ENCODE results near the gene RNF135. TPM values are rescaled to one million over a fixed set of nuclear protein-coding genes. Genes with fewer than 3 reads are reported as not detected.

RNF135 gene
- total and polyA plus RNA-seq, 2 of the 4 experiments (the other 2 are of a cell fraction), result 5.9 to 9.0 TPM

- H4K5ac ChIP-seq (ENCODE audit: low read depth, low read length), result no peak overlapping the region
- H3K36me3 ChIP-seq (ENCODE audit: control insufficient read depth, insufficient read depth, low read length), result peaks cover 3% of the 10 kb centered on the region; the same call in 1 of the 2 replicates
- 50% methylated on average over 1 of the region's 8 CpGs; no CpG with 5 or more reads in 1 of the 2 experiments for WGBS, 2 experiments (ENCODE audit: extremely low coverage in 2 of 2, insufficient read length in 1 of 2)
- no peaks in the 10 kb centered on the region for H3K9me3 ChIP-seq (ENCODE audit: control insufficient read depth, insufficient read depth, low read length)
- H2AK9ac ChIP-seq (replicated peaks; ENCODE audit: low read depth, low read length, poor library complexity), result no peak overlapping the region
- H3K56ac ChIP-seq (ENCODE audit: extremely low read depth, insufficient read depth, low read length), result no peak overlapping the region
- no peak overlapping the region for H3K23ac ChIP-seq (ENCODE audit: low read depth, low read length)
- in situ Hi-C loops (cut with MboI; ENCODE audit: low sequenced_read_pairs) (no loop called here), dilution Hi-C loops (cut with HindIII; ENCODE audit: low sequenced_read_pairs, unreplicated experiment) (no loop called here), intact Hi-C loops (cut with micrococcal nuclease) (no loop called here)
- H3K27ac ChIP-seq (ENCODE audit: insufficient read depth, low read length), result no peak overlapping the region
- no peak overlapping the region for H2AFZ ChIP-seq (replicated peaks; ENCODE audit: low read length, poor library complexity)
- H3K79me1 ChIP-seq (ENCODE audit: low read depth in 1 of 2, low read length in 2 of 2), result no peaks in the 10 kb centered on the region
- no peak for ATAC-seq (ENCODE audit: low read depth)
- H4K20me1 ChIP-seq (ENCODE audit: insufficient read depth, low read length), result no peaks in the 10 kb centered on the region
- no peak for TF ChIP-seq RCOR1 (IDR thresholded peaks at IDR 0.05; ENCODE audit: insufficient replicate concordance, low read length)
- TF ChIP-seq ELK1 (IDR thresholded peaks at IDR 0.05; ENCODE audit: borderline replicate concordance, low read depth, low read length), result no peak
- no peak for TF ChIP-seq NFE2L2 (IDR thresholded peaks at IDR 0.05; ENCODE audit: low read depth, low read length)
- TF ChIP-seq SMC3 (IDR thresholded peaks at IDR 0.05; ENCODE audit: low read depth, low read length), result no peak
- no peak for TF ChIP-seq BHLHE40 (IDR thresholded peaks at IDR 0.05; ENCODE audit: low read depth, low read length)
- no peak for TF ChIP-seq RFX5 (IDR thresholded peaks at IDR 0.05; ENCODE audit: low read depth, low read length)
- TF ChIP-seq MAFK (IDR thresholded peaks at IDR 0.05; ENCODE audit: low read depth, low read length), result no peak
- TF ChIP-seq MAZ (IDR thresholded peaks at IDR 0.05; ENCODE audit: borderline replicate concordance, low read depth, low read length), result no peak
- no peak for TF ChIP-seq USF2 (IDR thresholded peaks at IDR 0.05; ENCODE audit: low read depth, low read length)
- no peak for TF ChIP-seq MXI1 (IDR thresholded peaks at IDR 0.05; ENCODE audit: borderline replicate concordance, low read depth, low read length)
- no peak for TF ChIP-seq RAD21 (IDR thresholded peaks at IDR 0.05; ENCODE audit: low read length)
- TF ChIP-seq FOS (IDR thresholded peaks at IDR 0.05; ENCODE audit: low read depth, low read length), result no peak
- no peak for TF ChIP-seq CHD1 (IDR thresholded peaks at IDR 0.05; ENCODE audit: low read depth, low read length)
- no peak for TF ChIP-seq CTCF (conservative IDR thresholded peaks at IDR 0.05; ENCODE audit: low read depth, low read length)
- TF ChIP-seq POLR2A (IDR thresholded peaks at IDR 0.05; ENCODE audit: low read depth, low read length), result no peak
- TF ChIP-seq CEBPB (IDR thresholded peaks at IDR 0.05; ENCODE audit: low read depth, low read length), result no peak
- BruUV-seq (replicated peaks), result no TSS peak
- no peak overlapping the region for H2BK5ac ChIP-seq (ENCODE audit: low read depth, low read length, poor library complexity, severe bottlenecking)
- H3K9ac ChIP-seq (ENCODE audit: low read depth, low read length), result no peak overlapping the region
- POLR2A ChIA-PET (ENCODE audit: unreplicated experiment), result no interaction called here
- CTCF ChIA-PET, result no interaction called here
- no peak overlapping the region for H2BK20ac ChIP-seq (ENCODE audit: low read depth, low read length)
- no peak overlapping the region for H2BK120ac ChIP-seq (ENCODE audit: low read depth, low read length)
- H2BK15ac ChIP-seq (ENCODE audit: low read depth, low read length), result no peak overlapping the region
- H2AK5ac ChIP-seq (ENCODE audit: low read depth, low read length), result no peak overlapping the region
- no peak for DNase-seq
- H4K91ac ChIP-seq (ENCODE audit: insufficient read depth, low read depth, low read length), result no peak overlapping the region
- no peak overlapping the region for H3K4me3 ChIP-seq (ENCODE audit: insufficient read depth, low read depth, low read length)
- H3K27me3 ChIP-seq (ENCODE audit: control insufficient read depth, insufficient read depth, low read length), result no peaks in the 10 kb centered on the region
- no peak overlapping the region for H3K14ac ChIP-seq (replicated peaks; ENCODE audit: low read depth, low read length)
- H3K9me1 ChIP-seq (ENCODE audit: insufficient read depth, low read length), result no peaks in the 10 kb centered on the region
- no peaks in the 10 kb centered on the region for H3K4me1 ChIP-seq (ENCODE audit: control insufficient read depth, insufficient read depth, low read length)
- H4K8ac ChIP-seq (ENCODE audit: low read depth in 2 of 2, low read length in 2 of 2), result no peak overlapping the region
- H3K4ac ChIP-seq (ENCODE audit: low read depth, low read length), result no peak overlapping the region
- H3K4me2 ChIP-seq (ENCODE audit: low read depth, low read length), result no peak overlapping the region
- no peak overlapping the region for H3K18ac ChIP-seq (ENCODE audit: low read depth, low read length)
Observed at GRCh38 chr17:31031841-31032240, 61.0 kb downstream of the RNF135 start.

Data from IMR-90 (cell line).